Activated CD4-positive, alpha-beta T cell treated with anti-CD3 and anti-CD28 coated beads, Interleukin-2, amount 10 ng/mL, durations not matched to agents 7 days and 5 days (primary cell): Measurements from ENCODE around the gene WIPI1. TPM values are rescaled to one million over a fixed set of nuclear protein-coding genes. Genes with fewer than 3 reads are reported as not detected.
A peak's percentile ranks its signal among the peaks of the same experiment; 100 is the strongest.

Source experiments
- CTCF ChIA-PET: fragments of 350-600 bp; sonication (Branson Sonifier 250); formaldehyde crosslinking; loops from one replicate; lab custom pipeline; 2021; ENCODE audit warnings: antibody characterized with exemption; lab: Charles Lee
- POLR2A ChIA-PET: fragments of 350-600 bp; sonication (Branson Sonifier 250); formaldehyde crosslinking; loops from one replicate; lab custom pipeline; 2021; ENCODE audit warnings: antibody characterized with exemption; lab: Charles Lee
- DNase-seq: peaks from one replicate; pipeline ENCODE4 v3.0.0-alpha.2; 2020
- H3K27ac Mint-ChIP-seq: one replicate; pipeline ENCODE4 v1.8.0; 2021; ENCODE audit warnings: mild to moderate bottlenecking, moderate library complexity, mixed read lengths
- H3K27me3 Mint-ChIP-seq: one replicate; pipeline ENCODE4 v1.8.0; 2021; ENCODE audit warnings: mixed read lengths
- H3K36me3 Mint-ChIP-seq: one replicate; pipeline ENCODE4 v1.8.0; 2021; ENCODE audit warnings: low read depth, mixed read lengths
- H3K4me1 Mint-ChIP-seq: one replicate; pipeline ENCODE4 v1.8.0; 2021; ENCODE audit warnings: mixed read lengths
- H3K4me3 Mint-ChIP-seq: one replicate; pipeline ENCODE4 v1.8.0; 2021; ENCODE audit warnings: mild to moderate bottlenecking, moderate library complexity, mixed read lengths
- H3K9me3 Mint-ChIP-seq: one replicate; pipeline ENCODE4 v1.8.0; 2021; ENCODE audit warnings: mixed read lengths
- total RNA-seq, 2 experiments: library from RNA; stranded (reverse); gene quantifications; one replicate each; pipeline ENCODE4 v1.2.3, GENCODE V29; 2021

The WIPI1 gene
- total RNA-seq, 2 experiments from 2014 or later = 28.2 to 34.4 TPM

- ChIA-PET POLR2A (interaction anchor here (1.4 kb wide), 1 partner anchor 108 kb away, joined by 5 read pairs; the partner anchor contains the start of gene ARSG), CTCF (interaction anchor here (0.5 to 4.5 kb wide), 21 partner anchors 8 to 390 kb away, joined by 3 to 25 read pairs (median 4); partner anchors contain the start of genes AMZ2, ARSG and SLC16A6)
- Mint-ChIP-seq H3K4me3 (no peak overlapping the region), H3K27me3 (no peaks in the 10 kb centered on the region), H3K9me3 (peaks cover 13% of the 10 kb centered on the region), H3K4me1 (peaks cover 41% of the 10 kb centered on the region), H3K36me3 (peaks cover 19% of the 10 kb centered on the region), H3K27ac (peak overlapping the region; percentile 90)
- peak; percentile 52 for DNase-seq
Observed at GRCh38 chr17:68399638-68400403, 57.5 kb downstream of the WIPI1 start.

GRCh38 chr17:68398691-68399637 lies 58.3 kb downstream of the WIPI1 start:
- ChIA-PET POLR2A (interaction anchor here (0.6 to 1.4 kb wide), 2 partner anchors 55 to 107 kb away, joined by 3 to 5 read pairs; partner anchors contain the start of gene ARSG), CTCF (interaction anchor here (0.5 to 4.5 kb wide), 32 partner anchors 8 to 389 kb away, joined by 3 to 25 read pairs (median 4); partner anchors contain the start of genes AMZ2, ARSG, SLC16A6 and WIPI1)
- peak; percentile 38 for DNase-seq
- H3K9me3 Mint-ChIP-seq = peaks cover 8% of the 10 kb centered on the region
- no peak overlapping the region for H3K4me3 Mint-ChIP-seq
- peaks cover 41% of the 10 kb centered on the region for H3K4me1 Mint-ChIP-seq
- no peaks in the 10 kb centered on the region for H3K27me3 Mint-ChIP-seq
- H3K36me3 Mint-ChIP-seq = peaks cover 15% of the 10 kb centered on the region
- H3K27ac Mint-ChIP-seq = peak overlapping the region; percentile 90

- Mint-ChIP-seq H3K36me3 (peaks cover 13% of the 10 kb centered on the region), H3K27ac (peak overlapping the region; percentile 72), H3K27me3 (no peaks in the 10 kb centered on the region), H3K4me1 (peaks cover 41% of the 10 kb centered on the region), H3K9me3 (peaks cover 8% of the 10 kb centered on the region), H3K4me3 (no peak overlapping the region)
- ChIA-PET POLR2A (no interaction called here), CTCF (interaction anchor here (1.1 to 1.8 kb wide), 3 partner anchors 9 to 135 kb away, joined by 3 to 4 read pairs (median 4); no protein-coding TSS in a partner anchor)
- DNase-seq = no peak
Observed at GRCh38 chr17:68397108-68397536, 60.2 kb downstream of the WIPI1 start.

DNA sequence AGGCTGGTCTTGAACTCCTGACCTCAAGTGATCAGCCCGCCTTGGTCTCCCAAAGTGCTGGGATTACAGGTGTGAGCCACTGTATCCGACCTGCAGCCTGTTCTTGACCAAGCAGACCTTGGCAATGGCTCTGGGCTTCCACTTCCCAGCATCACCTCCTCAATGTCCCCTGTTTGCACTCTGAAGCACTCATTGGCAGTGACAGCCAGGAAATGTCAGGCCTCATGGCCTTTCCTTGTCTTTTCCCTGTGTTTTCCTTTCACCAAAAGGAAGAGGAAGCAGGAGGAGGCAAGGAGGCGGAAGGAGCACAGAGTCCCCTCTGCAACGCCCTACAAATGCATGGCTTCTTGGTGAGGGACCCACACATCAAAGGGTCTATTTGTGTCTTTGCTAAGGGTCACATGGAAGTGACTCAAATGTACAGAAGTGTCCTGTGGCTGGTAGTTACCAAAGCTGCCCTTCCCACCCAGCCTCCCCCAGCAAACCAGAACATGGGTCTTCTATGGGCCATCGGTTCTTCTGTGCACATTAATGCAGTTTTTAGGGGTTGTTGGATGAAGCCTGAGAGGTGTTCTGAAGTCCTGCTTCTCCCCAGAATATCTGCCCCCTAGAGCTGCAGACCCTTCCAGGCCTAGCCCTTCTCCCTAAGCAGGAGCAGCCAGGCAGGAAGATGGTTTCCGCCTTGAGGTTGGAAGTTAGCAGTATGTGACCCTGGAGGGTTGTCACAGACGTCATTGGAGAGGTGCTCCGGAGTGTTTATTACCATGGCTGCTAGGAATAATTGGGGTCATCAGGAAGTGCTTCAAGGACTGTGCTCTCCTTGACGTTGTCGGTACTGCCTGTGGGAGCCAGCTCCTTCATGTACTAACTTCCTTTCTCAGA lies 60.8 kb downstream of the WIPI1 start:
- no peaks in the 10 kb centered on the region for H3K27me3 Mint-ChIP-seq
- CTCF ChIA-PET = interaction anchor here (1.1 to 1.8 kb wide), 3 partner anchors 8 to 134 kb away, joined by 3 to 4 read pairs (median 4); no protein-coding TSS in a partner anchor
- POLR2A ChIA-PET = no interaction called here
- no peak overlapping the region for H3K4me3 Mint-ChIP-seq
- peaks cover 41% of the 10 kb centered on the region for H3K4me1 Mint-ChIP-seq
- H3K27ac Mint-ChIP-seq = peak overlapping the region; percentile 72
- no peak for DNase-seq
- H3K36me3 Mint-ChIP-seq = peaks cover 9% of the 10 kb centered on the region
- peaks cover 8% of the 10 kb centered on the region for H3K9me3 Mint-ChIP-seq

DNA sequence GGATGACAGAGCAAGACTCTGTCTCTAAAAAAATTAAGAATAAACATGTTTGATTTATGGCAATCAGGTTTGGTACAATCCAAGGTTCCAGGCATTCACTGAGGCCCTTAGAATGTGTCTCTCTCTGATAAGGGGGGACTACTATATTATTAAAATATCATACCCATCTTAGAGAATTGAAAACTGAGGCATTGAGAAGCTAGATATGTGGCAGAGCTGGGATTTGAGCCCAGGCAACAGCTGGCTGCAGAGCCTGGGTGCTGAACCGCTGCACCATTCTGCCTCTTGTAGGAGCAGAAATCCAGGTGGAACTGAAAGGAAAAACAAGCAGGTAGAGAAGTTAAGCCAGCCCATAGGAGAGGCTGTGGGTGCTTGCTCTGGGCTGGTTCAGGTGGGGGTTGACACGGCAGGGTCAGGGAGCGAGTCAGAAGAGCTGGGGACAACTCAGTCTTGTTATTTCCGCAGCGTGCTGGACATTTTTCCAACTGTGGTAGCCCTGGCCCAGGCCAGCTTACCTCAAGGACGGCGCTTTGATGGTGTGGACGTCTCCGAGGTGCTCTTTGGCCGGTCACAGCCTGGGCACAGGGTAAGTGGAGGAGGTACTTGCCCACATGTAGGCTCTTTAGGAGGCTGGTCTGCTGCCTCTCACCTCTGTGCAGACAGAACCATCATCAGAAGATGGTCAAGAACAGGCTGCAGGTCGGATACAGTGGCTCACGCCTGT lies 62.5 kb downstream of the WIPI1 start:
- DNase-seq = no peak
- POLR2A ChIA-PET = no interaction called here
- CTCF ChIA-PET = interaction anchor here (0.6 kb wide), 1 partner anchor 512 kb away, joined by 5 read pairs; no protein-coding TSS in a partner anchor
- H3K4me1 Mint-ChIP-seq = peaks cover 28% of the 10 kb centered on the region
- H3K27me3 Mint-ChIP-seq = no peaks in the 10 kb centered on the region
- no peak overlapping the region for H3K4me3 Mint-ChIP-seq
- H3K36me3 Mint-ChIP-seq = peaks cover 9% of the 10 kb centered on the region
- peaks cover 8% of the 10 kb centered on the region for H3K9me3 Mint-ChIP-seq
- no peak overlapping the region for H3K27ac Mint-ChIP-seq

GRCh38 chr17:68391561-68392268 lies 65.6 kb downstream of the WIPI1 start:
- ChIA-PET POLR2A (no interaction called here), CTCF (interaction anchor here (1.2 kb wide), 1 partner anchor 14 kb away, joined by 3 read pairs; no protein-coding TSS in a partner anchor)
- DNase-seq = no peak
- H3K27me3 Mint-ChIP-seq = no peaks in the 10 kb centered on the region
- peaks cover 9% of the 10 kb centered on the region for H3K36me3 Mint-ChIP-seq
- no peak overlapping the region for H3K4me3 Mint-ChIP-seq
- H3K27ac Mint-ChIP-seq = no peak overlapping the region
- H3K4me1 Mint-ChIP-seq = peaks cover 8% of the 10 kb centered on the region
- H3K9me3 Mint-ChIP-seq = peaks cover 8% of the 10 kb centered on the region

- H3K36me3 Mint-ChIP-seq = peaks cover 9% of the 10 kb centered on the region
- peaks cover 8% of the 10 kb centered on the region for H3K9me3 Mint-ChIP-seq
- ChIA-PET POLR2A (no interaction called here), CTCF (interaction anchor here (0.6 to 1.2 kb wide), 3 partner anchors 11 to 13 kb away, joined by 3 to 4 read pairs (median 3); no protein-coding TSS in a partner anchor)
- no peak overlapping the region for H3K4me3 Mint-ChIP-seq
- no peaks in the 10 kb centered on the region for H3K27me3 Mint-ChIP-seq
- no peak for DNase-seq
- H3K4me1 Mint-ChIP-seq = peaks cover 3% of the 10 kb centered on the region
- no peak overlapping the region for H3K27ac Mint-ChIP-seq
Observed at GRCh38 chr17:68390888-68391545, 66.3 kb downstream of the WIPI1 start.

GRCh38 chr17:68389041-68389440 lies 68.3 kb downstream of the WIPI1 start:
- CTCF ChIA-PET = interaction anchor here (0.6 to 1.2 kb wide), 4 partner anchors 10 to 121 kb away, joined by 3 to 4 read pairs (median 3); no protein-coding TSS in a partner anchor
- H3K9me3 Mint-ChIP-seq = no peaks in the 10 kb centered on the region
- H3K4me3 Mint-ChIP-seq = no peak overlapping the region
- no peak for DNase-seq
- no peaks in the 10 kb centered on the region for H3K36me3 Mint-ChIP-seq
- peaks cover 9% of the 10 kb centered on the region for H3K4me1 Mint-ChIP-seq
- POLR2A ChIA-PET = no interaction called here
- H3K27me3 Mint-ChIP-seq = no peaks in the 10 kb centered on the region
- no peak overlapping the region for H3K27ac Mint-ChIP-seq

DNA sequence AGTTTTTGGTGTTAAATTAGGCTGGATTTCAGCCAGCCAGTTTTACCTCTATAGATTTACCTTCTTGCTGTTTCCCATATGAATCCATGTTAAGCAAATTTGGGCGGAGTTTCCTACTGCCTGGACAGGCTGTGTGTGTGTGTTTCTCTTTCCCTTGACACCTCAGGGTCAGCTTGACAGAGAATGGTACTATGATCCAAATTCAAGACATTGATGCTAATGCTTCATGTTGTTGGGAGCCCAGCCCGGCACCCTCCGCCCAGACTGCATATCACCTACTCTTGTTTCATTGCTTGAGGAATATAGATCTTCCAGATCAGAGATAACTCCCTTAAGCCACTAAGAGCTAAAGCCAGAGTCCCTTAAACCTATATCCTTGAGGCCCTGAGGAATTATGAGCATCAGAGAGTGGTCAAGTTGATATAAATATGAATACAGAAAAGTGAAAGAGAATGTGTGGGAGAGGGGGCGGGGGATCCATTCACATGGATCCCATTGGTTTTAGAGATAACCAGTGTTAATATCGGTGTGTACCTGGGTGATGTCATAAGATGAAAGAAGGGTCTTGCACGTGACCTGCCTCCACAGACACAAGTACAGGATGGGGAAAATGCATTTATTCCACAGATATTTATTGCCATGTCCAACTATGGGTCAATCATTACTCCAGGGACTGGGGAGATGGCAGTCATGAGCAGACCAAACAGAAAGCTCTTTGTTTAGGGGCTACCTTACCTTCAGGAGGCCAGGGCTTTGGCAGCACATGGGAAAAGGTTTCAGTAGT lies 69.7 kb downstream of the WIPI1 start:
- DNase-seq = no peak
- Mint-ChIP-seq H3K27me3 (no peaks in the 10 kb centered on the region), H3K27ac (no peak overlapping the region), H3K9me3 (no peaks in the 10 kb centered on the region), H3K4me3 (no peak overlapping the region), H3K4me1 (peaks cover 23% of the 10 kb centered on the region), H3K36me3 (no peaks in the 10 kb centered on the region)
- ChIA-PET POLR2A (interaction anchor here (0.6 kb wide), 1 partner anchor 102 kb away, joined by 4 read pairs; no protein-coding TSS in a partner anchor), CTCF (interaction anchor here (0.9 to 1.4 kb wide), 4 partner anchors 9 to 30 kb away, joined by 3 to 5 read pairs (median 3); no protein-coding TSS in a partner anchor)
